ENCODE results near the gene TANC1.

Gene TANC1

DNA sequence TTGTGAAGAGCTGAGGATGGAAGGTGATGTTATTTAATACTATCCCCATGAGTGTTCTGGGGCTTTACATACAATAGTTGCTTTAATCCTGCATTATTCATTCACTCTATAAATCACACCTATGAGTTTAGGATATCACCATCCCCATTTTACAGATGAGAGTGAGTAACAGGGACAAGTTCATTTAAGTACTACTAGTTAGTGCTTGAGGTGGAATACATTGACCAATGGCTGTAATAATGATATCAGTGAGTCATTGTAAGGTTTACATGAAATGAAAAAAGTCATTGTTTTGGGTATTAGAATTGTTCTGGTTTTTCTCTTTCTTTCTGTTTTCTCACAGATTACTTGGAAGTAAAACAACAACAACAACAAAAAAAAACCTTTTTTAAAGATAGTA, 42.5 kb downstream of the TANC1 start:
- Histone ChIP-seq H3K9ac (ENCODE audit: low read length) (no peak overlapping the region), H3K4me1 (ENCODE audit: control insufficient read depth, insufficient read depth, low read length) (no peaks in the 10 kb centered on the region), H3K4me3 (ENCODE audit: low read depth, low read length) (no peak overlapping the region), H3K36me3 (ENCODE audit: control insufficient read depth, insufficient read depth, low read length) (peaks cover 15% of the 10 kb centered on the region; the same call in 1 of the 2 replicates), H3K9me3 (ENCODE audit: control insufficient read depth, insufficient read depth, low read depth, low read length) (peaks cover 31% of the 10 kb centered on the region), H3K27ac (ENCODE audit: low read depth, low read length) (no peak overlapping the region), H3K27me3 (ENCODE audit: control insufficient read depth, insufficient read depth, low read length) (no peaks in the 10 kb centered on the region)

DNA sequence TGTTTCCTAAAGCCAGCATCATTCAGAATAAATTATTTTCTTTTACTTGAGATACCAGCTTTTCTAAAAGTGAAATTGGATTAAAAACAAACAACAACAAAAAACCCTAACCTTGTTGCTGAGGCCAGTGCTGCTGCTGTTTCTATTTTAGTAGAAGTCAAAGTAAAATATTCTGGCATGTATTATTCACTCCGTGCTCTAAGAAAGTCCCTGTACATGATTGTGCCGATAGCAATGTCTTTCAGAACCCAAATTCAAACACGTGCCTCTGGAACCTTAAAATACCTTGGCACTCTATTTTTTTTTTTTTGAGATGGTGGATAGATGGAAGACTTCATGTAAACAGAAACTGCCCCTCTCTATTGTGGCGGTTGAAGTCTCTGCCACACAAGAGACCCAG, 43.7 kb downstream of the TANC1 start:
- Histone ChIP-seq H3K4me3 (ENCODE audit: low read depth, low read length) (no peak overlapping the region), H3K36me3 (ENCODE audit: control insufficient read depth, insufficient read depth, low read length) (peaks cover 15% of the 10 kb centered on the region; the same call in 1 of the 2 replicates), H3K9ac (ENCODE audit: low read length) (no peak overlapping the region), H3K4me1 (ENCODE audit: control insufficient read depth, insufficient read depth, low read length) (no peaks in the 10 kb centered on the region), H3K27ac (ENCODE audit: low read depth, low read length) (no peak overlapping the region), H3K27me3 (ENCODE audit: control insufficient read depth, insufficient read depth, low read length) (no peaks in the 10 kb centered on the region), H3K9me3 (ENCODE audit: control insufficient read depth, insufficient read depth, low read depth, low read length) (peaks cover 35% of the 10 kb centered on the region)

DNA sequence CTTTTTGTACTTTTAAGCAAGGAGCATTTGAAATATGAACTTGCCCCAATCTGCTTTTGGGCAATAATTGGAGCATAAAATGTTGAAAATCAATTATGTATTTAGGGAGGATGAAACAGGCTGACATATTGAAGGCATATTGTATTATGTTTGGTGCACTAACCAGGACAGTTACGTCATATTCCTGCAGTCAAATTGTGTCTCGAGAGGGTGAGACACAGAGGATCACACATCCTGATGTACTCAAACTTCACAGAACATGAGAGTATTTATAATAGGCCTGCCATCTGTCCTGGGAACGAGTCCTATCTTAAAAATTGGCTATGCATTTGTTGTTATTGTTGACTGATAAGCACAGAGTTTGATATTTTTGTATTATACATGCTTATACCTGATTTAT, 44.7 kb downstream of the TANC1 start:
- H3K9ac ChIP-seq (ENCODE audit: low read length) = no peak overlapping the region
- peaks cover 15% of the 10 kb centered on the region; the same call in 1 of the 2 replicates for H3K36me3 ChIP-seq (ENCODE audit: control insufficient read depth, insufficient read depth, low read length)
- H3K9me3 ChIP-seq (ENCODE audit: control insufficient read depth, insufficient read depth, low read depth, low read length) = peaks cover 35% of the 10 kb centered on the region
- H3K4me3 ChIP-seq (ENCODE audit: low read depth, low read length) = no peak overlapping the region
- no peak overlapping the region for H3K27ac ChIP-seq (ENCODE audit: low read depth, low read length)
- H3K4me1 ChIP-seq (ENCODE audit: control insufficient read depth, insufficient read depth, low read length) = no peaks in the 10 kb centered on the region
- H3K27me3 ChIP-seq (ENCODE audit: control insufficient read depth, insufficient read depth, low read length) = no peaks in the 10 kb centered on the region

DNA sequence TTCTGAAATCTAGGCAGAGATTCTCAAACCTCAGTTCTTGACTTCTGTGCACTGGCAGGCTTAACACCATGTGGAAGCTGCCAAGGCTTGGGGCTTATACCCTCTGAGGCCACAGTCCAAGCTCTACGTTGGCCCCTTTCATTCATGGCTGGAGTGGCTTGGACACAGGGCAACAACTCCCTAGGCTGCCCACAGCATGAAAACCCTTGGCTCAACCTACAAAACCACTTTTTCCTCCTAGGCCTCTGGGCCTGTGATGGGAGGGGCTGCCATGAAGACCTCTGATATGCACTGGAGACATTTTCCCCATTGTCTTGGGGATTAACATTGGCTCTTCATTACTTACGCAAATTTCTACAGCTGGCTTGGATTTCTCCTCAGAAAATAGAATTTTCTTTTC, 46.7 kb downstream of the TANC1 start:
- Histone ChIP-seq H3K4me1 (ENCODE audit: control insufficient read depth, insufficient read depth, low read length) (no peaks in the 10 kb centered on the region), H3K27ac (ENCODE audit: low read depth, low read length) (no peak overlapping the region), H3K9me3 (ENCODE audit: control insufficient read depth, insufficient read depth, low read depth, low read length) (peaks cover 35% of the 10 kb centered on the region), H3K4me3 (ENCODE audit: low read depth, low read length) (no peak overlapping the region), H3K36me3 (ENCODE audit: control insufficient read depth, insufficient read depth, low read length) (peaks cover 15% of the 10 kb centered on the region; the same call in 1 of the 2 replicates), H3K9ac (ENCODE audit: low read length) (no peak overlapping the region), H3K27me3 (ENCODE audit: control insufficient read depth, insufficient read depth, low read length) (no peaks in the 10 kb centered on the region)

DNA sequence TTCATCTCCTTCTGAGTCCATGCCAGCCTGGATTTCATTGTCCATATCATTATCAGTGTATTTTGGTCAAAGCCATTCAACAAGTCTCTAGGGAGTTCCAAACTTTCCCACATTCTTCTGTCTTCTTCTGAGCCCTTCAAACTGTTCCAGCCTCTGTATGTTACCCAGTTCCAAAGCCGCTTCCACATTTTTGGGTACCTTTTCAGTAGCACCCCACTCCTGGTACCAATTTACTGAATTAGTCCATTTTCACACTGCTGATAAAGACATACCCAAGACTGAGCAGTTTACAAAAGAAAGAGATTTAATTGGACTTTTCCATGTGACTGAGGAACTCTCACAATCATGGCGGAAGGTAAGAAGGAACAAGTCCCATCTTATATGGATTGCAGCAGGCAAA, 47.4 kb downstream of the TANC1 start:
- no peak overlapping the region for H3K9ac ChIP-seq (ENCODE audit: low read length)
- peaks cover 14% of the 10 kb centered on the region; the same call in 1 of the 2 replicates for H3K36me3 ChIP-seq (ENCODE audit: control insufficient read depth, insufficient read depth, low read length)
- peaks cover 35% of the 10 kb centered on the region for H3K9me3 ChIP-seq (ENCODE audit: control insufficient read depth, insufficient read depth, low read depth, low read length)
- no peak overlapping the region for H3K27ac ChIP-seq (ENCODE audit: low read depth, low read length)
- H3K27me3 ChIP-seq (ENCODE audit: control insufficient read depth, insufficient read depth, low read length) = no peaks in the 10 kb centered on the region
- no peaks in the 10 kb centered on the region for H3K4me1 ChIP-seq (ENCODE audit: control insufficient read depth, insufficient read depth, low read length)
- no peak overlapping the region for H3K4me3 ChIP-seq (ENCODE audit: low read depth, low read length)

DNA sequence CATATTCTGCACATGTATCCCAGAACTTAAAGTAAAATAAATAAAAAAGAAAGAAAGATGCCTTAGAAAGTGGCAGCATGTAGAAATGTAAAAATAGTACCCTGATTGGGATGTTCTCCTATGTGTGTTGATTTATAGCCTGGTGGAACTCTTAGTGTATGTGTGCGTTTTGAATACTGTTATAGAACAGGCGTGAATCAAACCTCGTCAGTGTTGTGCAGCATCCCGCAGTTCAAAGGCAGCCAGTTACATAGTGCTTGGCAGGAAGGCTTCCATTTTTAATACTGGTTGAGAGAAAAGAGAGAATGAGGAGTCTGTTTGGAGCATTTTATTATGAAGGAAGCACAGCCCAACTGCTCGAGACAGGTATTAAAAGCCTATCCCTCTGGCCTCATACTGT, 49.4 kb downstream of the TANC1 start:
- peaks cover 9% of the 10 kb centered on the region; the same call in 1 of the 2 replicates for H3K36me3 ChIP-seq (ENCODE audit: control insufficient read depth, insufficient read depth, low read length)
- H3K27ac ChIP-seq (ENCODE audit: low read depth, low read length) = no peak overlapping the region
- H3K4me3 ChIP-seq (ENCODE audit: low read depth, low read length) = no peak overlapping the region
- H3K4me1 ChIP-seq (ENCODE audit: control insufficient read depth, insufficient read depth, low read length) = no peaks in the 10 kb centered on the region
- no peak overlapping the region for H3K9ac ChIP-seq (ENCODE audit: low read length)
- H3K9me3 ChIP-seq (ENCODE audit: control insufficient read depth, insufficient read depth, low read depth, low read length) = peaks cover 34% of the 10 kb centered on the region
- H3K27me3 ChIP-seq (ENCODE audit: control insufficient read depth, insufficient read depth, low read length) = no peaks in the 10 kb centered on the region

DNA sequence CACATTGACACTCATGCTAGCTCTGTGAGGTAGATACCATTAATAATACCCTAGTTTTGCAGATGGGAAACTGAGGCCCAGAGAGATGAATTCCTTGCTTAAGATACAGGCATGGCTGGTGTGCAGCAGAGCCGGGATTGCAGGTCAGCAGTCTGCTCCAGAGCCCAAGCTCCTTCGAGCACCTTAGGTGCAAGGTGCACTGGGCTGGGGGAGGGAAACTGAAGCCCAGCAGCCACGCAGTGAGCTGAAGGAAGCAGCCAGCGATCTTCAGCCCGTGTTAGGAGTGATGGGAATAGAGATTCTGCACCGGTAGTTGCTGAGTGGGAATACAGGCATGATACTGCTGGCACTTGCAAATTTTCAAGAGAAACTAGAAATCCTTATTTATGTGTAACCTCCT, 50.6 kb downstream of the TANC1 start:
- Histone ChIP-seq H3K27ac (ENCODE audit: low read depth, low read length) (no peak overlapping the region), H3K36me3 (ENCODE audit: control insufficient read depth, insufficient read depth, low read length) (peaks cover 5% of the 10 kb centered on the region; the same call in 1 of the 2 replicates), H3K4me1 (ENCODE audit: control insufficient read depth, insufficient read depth, low read length) (no peaks in the 10 kb centered on the region), H3K4me3 (ENCODE audit: low read depth, low read length) (no peak overlapping the region), H3K9me3 (ENCODE audit: control insufficient read depth, insufficient read depth, low read depth, low read length) (peaks cover 23% of the 10 kb centered on the region), H3K9ac (ENCODE audit: low read length) (no peak overlapping the region), H3K27me3 (ENCODE audit: control insufficient read depth, insufficient read depth, low read length) (no peaks in the 10 kb centered on the region)

DNA sequence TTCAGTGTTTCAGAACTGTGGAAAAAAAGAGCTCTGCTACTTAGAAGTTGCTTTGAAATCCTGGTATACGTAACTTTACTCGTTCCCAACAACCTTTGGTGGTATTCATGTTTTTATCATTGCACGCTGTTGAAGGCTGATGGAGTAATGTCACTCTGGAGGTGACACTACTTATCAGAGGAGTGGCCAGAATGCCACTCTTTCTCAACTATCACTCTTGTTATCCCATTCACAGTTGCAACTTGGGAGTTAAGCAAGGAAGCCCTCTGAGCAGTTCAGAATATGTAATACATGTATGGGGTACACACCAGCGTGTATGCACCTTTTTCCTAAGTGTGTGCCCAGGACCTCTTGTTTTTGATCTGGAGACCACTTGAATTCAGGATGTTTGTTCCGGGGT, 53.6 kb downstream of the TANC1 start:
- Histone ChIP-seq H3K4me1 (ENCODE audit: control insufficient read depth, insufficient read depth, low read length) (peaks cover 6% of the 10 kb centered on the region), H3K4me3 (ENCODE audit: low read depth, low read length) (no peak overlapping the region), H3K9ac (ENCODE audit: low read length) (no peak overlapping the region), H3K27me3 (ENCODE audit: control insufficient read depth, insufficient read depth, low read length) (no peaks in the 10 kb centered on the region), H3K36me3 (ENCODE audit: control insufficient read depth, insufficient read depth, low read length) (no peaks in the 10 kb centered on the region), H3K27ac (ENCODE audit: low read depth, low read length) (no peak overlapping the region), H3K9me3 (ENCODE audit: control insufficient read depth, insufficient read depth, low read depth, low read length) (no peaks in the 10 kb centered on the region)

DNA sequence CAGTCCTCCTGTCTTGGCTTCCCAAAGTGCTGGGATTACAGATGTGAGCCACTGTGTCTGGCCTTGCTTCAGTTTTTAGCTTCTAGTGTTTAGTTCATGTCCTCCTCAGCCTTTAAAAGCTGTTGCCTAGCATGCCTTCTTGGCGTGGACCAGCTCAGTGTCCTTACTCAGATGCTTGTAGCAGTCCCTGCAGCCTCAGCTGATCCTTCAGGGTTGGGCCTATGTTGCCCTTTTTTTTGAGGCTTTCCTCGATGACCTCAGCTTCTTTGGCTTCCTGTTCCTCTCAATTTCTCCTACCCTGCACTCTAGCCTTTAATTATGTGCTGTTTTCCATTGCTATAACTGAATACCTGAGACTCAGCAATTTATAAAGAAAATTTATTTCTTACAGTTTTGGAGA, 57.7 kb downstream of the TANC1 start:
- Histone ChIP-seq H3K27me3 (ENCODE audit: control insufficient read depth, insufficient read depth, low read length) (no peaks in the 10 kb centered on the region), H3K4me1 (ENCODE audit: control insufficient read depth, insufficient read depth, low read length) (peaks cover 17% of the 10 kb centered on the region), H3K27ac (ENCODE audit: low read depth, low read length) (no peak overlapping the region), H3K36me3 (ENCODE audit: control insufficient read depth, insufficient read depth, low read length) (no peaks in the 10 kb centered on the region), H3K9ac (ENCODE audit: low read length) (no peak overlapping the region), H3K9me3 (ENCODE audit: control insufficient read depth, insufficient read depth, low read depth, low read length) (no peaks in the 10 kb centered on the region), H3K4me3 (ENCODE audit: low read depth, low read length) (no peak overlapping the region)

DNA sequence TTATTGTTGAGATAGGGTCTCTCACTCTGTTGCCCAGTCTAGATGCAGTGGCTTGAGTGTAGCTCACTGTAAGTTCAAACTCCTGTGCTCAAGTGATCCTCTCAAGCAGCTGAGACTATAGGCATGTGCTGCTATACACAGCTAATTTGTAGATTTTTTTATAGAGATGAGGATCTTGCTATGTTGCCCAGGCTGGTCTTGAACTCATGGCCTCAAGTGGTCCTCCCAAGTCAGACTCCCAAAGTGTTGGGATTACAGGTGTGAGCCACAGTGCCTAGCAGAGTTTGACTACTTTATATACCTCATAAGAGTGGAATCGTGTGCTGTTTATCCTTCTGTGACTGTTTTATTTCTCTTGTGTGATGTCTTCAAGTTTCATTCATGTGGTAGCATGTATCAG, 60.3 kb downstream of the TANC1 start:
- no peaks in the 10 kb centered on the region for H3K9me3 ChIP-seq (ENCODE audit: control insufficient read depth, insufficient read depth, low read depth, low read length)
- no peak overlapping the region for H3K9ac ChIP-seq (ENCODE audit: low read length)
- peaks cover 37% of the 10 kb centered on the region for H3K4me1 ChIP-seq (ENCODE audit: control insufficient read depth, insufficient read depth, low read length)
- no peaks in the 10 kb centered on the region for H3K36me3 ChIP-seq (ENCODE audit: control insufficient read depth, insufficient read depth, low read length)
- H3K4me3 ChIP-seq (ENCODE audit: low read depth, low read length) = no peak overlapping the region
- no peak overlapping the region for H3K27ac ChIP-seq (ENCODE audit: low read depth, low read length)
- H3K27me3 ChIP-seq (ENCODE audit: control insufficient read depth, insufficient read depth, low read length) = no peaks in the 10 kb centered on the region

DNA sequence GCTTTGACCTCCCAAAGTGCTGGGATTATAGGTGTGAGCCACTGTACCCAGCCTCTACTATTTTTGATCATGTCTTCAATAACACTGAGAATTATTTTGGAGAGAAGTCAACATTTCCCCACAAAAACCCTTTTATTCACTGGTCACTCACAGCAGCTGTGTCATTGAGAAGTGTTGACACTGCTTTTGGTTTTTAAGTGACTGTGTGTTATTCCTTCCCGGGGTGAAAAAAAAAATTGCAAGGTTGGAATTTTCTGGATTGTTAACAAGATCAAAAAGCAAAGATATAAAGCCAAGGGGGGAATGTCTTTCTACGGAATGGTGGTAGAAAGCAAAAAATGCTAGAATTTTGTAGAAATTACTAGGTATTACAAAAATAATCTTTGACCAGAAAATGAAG, 61.5 kb downstream of the TANC1 start:
- peak overlapping the region; percentile 71; the same call in 1 of the 2 replicates for H3K27ac ChIP-seq (ENCODE audit: low read depth, low read length)
- peaks cover 37% of the 10 kb centered on the region for H3K4me1 ChIP-seq (ENCODE audit: control insufficient read depth, insufficient read depth, low read length)
- H3K9me3 ChIP-seq (ENCODE audit: control insufficient read depth, insufficient read depth, low read depth, low read length) = no peaks in the 10 kb centered on the region
- H3K4me3 ChIP-seq (ENCODE audit: low read depth, low read length) = no peak overlapping the region
- H3K9ac ChIP-seq (ENCODE audit: low read length) = no peak overlapping the region
- no peaks in the 10 kb centered on the region for H3K36me3 ChIP-seq (ENCODE audit: control insufficient read depth, insufficient read depth, low read length)
- H3K27me3 ChIP-seq (ENCODE audit: control insufficient read depth, insufficient read depth, low read length) = no peaks in the 10 kb centered on the region

All from HUES6 (cell line).